GM19328 (cell line): ENCODE results near the gene AHRR.
"Not testable (repeated sequence)": the region's sequence is repeated elsewhere in the genome, so short reads cannot be mapped to it uniquely, and the experiment has no call there.

ENCODE experiments used
- ATAC-seq: cut with Tn5 transposase; IDR thresholded peaks from one replicate; pipeline ENCODE4 v1.9.1; 2021; ENCODE audit warnings: mild to moderate bottlenecking, moderate library complexity; ENCODE audit not compliant: unreplicated experiment

The AHRR gene

DNA sequence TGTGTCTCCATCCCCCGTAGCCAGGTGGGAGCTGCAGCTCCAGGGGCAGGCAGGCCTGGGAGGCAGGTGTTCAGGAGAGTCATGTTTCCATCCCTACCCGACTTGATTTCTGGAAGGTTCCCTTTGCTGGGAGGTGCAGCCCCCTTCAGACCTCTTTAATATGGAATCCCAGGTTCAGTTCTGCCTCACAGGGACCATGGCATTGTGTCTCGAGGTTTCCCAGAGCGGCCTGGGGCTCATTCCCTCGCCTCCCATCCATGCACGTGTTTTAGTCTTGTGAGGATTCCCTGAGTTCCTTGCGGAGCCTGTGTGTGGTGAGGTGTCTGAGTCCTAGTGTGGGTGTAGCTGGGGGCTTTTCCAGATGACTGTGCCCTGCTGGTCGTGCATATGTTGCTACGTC lies 16.5 kb upstream of the AHRR start:
- ATAC-seq = no peak

DNA sequence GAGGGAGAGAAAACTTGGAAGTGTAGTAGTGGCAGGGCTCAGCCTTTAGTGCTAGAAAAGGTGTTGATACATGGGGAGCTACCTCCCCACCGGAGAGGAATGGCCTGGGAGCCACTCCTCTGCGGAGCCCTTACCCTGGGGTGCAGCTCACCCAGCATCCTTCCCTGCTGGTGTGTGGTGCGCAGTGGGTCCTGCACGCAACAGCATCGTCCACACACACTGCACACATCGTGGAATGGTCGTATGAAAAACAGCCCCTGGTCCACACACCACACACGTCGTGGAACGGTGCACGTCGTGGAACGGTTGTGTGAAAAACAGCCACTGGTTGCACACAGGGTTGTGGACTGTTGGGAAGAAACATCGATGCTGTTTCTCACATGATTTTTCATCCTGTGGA lies 16.1 kb upstream of the AHRR start:
- ATAC-seq = no peak

- ATAC-seq = no peak
These were observed 15.3 kb upstream of the AHRR start for GRCh38 chr5:306011-306805.

- no peak for ATAC-seq
These were observed 14.2 kb upstream of the AHRR start for GRCh38 chr5:307306-307705.

DNA sequence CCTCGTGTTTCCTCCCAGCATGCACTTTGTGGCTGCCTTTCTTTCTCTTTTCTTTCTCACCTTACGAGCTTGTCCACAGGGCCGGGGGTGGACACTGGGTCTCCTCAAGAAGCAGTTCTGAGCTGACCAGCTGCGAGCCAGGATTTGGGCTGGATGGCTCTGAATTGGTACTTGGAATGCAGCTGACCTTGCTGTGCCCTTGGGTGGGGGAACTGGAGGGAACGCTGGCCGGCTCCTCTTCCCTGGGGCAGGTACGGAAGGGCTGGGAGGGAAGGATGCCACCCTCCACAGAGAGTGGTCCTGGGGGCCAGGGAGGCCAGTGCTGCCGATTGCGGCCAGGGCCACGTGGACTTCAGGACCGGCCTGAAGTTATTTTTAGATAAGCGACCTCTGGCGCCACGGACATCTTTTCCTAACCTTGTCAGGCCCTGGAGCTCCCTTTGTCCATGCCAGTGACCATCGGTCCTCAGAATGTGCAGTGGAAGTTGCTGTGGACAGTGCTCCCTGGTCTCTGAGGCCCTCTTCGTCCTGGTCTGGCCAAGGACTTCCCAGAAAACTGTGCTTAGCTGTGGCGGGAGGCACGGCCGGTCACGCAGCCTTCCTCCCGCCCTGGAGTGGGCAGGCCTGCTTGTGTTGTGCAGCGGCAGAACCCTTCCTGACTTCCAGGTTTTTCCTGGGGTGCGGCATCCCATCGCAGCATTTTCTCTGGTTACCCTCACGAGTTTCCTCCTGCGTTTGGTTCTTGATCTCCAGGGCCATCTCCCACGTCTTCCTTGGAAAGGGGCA lies 13.5 kb upstream of the AHRR start:
- no peak for ATAC-seq

DNA sequence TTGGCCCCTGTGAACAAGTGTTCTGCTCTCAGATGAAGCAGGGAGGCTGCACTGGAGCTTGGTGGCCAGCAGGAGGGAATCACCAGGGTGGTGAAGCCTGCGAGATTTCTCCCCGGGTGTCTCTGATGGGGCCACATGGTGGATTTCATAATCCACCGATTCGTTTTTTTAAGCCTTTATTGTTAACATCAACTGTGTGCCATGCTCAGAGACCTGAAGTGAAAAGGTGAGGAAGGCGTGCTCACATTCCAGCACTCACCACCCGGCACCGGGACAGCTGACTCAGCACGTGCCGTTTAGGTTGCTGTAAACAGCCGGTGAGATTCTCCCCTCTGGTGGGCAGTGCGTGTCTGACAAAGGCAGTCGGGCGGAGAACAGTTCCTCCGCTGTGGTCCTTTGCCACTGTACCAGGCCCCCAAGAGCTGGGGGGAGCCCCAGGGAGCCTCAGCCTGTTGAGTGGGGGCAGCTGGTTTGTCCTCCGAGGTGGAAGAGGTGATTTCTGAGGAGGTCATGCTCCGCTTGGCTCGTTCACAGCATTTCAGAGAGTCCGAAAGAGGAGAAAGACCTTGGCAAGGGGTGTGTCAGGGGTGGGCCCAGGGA lies 12.7 kb upstream of the AHRR start:
- ATAC-seq = no peak

DNA sequence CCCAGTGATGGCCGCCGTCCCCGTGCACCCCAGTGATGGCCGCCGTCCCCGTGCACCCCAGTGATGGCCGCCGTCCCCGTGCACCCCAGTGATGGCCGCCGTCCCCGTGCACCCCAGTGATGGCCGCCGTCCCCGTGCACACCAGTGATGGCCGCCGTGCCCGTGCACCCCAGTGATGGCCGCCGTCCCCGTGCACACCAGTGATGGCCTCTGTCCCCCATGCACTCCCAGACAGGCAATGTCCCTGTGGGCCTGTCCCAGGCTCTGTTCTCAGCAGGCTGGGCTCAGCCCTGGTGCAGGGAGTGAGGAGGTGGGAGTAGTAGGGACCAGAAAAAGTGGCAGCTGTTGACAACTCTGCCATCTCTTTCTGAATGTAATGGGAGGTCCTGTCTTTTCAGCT lies 11.7 kb upstream of the AHRR start:
- ATAC-seq = not testable (repeated sequence)

DNA sequence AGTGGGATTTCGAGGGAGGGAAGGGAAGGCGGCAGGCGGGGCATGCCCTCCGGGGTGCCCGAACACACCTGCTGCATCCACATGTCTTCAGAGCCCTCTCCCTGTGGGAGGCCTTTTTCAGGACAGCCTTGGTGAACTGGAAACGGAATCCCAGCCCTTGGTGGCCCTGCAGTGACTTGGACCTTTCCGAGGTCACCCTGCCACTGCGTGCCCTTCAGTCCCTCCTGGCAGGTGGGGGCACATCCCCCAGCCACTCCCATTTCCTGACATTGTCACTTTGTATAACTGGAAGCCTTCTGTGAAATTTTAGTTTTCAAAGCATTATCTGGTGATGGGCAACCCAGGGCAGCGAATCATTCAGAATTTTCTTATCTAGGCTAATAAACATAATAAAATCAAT lies 11.0 kb upstream of the AHRR start:
- no peak for ATAC-seq

DNA sequence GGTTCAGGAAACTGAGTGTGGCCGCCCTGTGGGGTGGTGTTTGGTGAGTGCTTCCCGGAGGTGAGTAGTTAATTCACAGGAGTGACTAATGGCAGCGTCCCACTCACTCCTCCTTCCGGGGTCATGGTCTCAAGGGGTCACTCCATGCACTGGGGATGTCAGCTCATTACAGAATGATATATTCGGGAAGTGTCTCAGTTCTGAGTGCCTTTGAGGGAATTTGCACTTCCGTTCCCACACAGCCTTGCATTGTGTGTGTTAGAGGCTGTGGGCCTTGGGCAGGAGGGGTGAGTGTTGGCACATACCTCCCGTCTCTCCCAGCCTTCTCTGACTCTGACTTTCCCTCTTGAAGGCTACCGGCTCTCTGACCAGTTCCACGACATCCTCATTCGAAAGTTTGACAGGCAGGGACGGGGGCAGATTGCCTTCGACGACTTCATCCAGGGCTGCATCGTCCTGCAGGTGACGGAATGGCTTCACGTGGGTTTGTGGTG lies 10.5 kb upstream of the AHRR start:
- ATAC-seq = no peak

- ATAC-seq = no peak
These were observed 9.6 kb upstream of the AHRR start for GRCh38 chr5:311963-312362.

- ATAC-seq = no peak
These were observed 8.7 kb upstream of the AHRR start for GRCh38 chr5:312845-313244.

GRCh38 chr5:313265-313664 lies 8.2 kb upstream of the AHRR start:
- ATAC-seq = no peak

GRCh38 chr5:313806-314376 lies 7.6 kb upstream of the AHRR start:
- ATAC-seq = no peak

GRCh38 chr5:314676-315487 lies 6.6 kb upstream of the AHRR start:
- ATAC-seq = no peak

- ATAC-seq = no peak
These were observed 5.9 kb upstream of the AHRR start for GRCh38 chr5:315488-316209.

DNA sequence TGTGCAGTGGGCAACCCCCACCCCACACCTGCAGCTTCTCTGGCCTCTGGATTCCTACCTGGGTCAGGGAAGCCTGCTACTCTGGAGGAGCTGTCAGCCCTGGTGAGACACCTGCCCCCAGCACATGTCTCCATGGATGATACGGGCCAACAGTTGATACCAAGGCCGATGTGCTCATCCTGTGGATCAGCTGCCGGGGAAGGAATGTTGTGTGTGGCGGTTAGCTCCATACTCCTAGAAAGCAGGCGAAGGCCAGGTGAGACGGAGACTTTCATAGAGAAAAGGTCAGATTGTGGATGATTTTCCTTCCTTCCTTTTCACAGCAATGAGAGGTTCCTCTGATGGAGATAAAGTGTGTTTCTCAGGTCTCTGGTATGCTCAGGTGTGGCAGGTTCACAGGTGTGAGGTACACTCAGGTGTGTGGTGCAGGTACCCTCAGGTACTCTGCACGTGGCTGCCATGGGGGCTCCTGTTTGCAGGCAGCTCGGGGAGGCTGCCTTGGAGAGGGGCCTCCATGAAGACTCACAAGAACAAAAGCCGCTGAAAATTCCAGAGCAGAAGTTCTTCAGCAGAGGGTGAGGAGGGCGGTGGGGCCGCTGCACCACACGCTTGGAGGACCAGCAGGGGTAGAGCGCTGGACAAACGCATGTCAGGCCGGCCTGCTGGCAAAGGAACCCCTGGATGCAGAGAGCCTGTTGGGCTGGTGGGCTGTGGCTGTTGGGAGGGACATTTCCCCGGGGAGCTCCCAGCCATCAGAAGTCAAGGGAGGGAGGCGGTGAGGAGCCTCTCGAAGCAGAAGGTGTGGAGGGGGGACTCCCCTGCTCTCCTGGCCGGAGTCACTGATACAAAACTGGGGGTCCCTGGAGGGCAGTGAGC lies 5.1 kb upstream of the AHRR start:
- ATAC-seq = peak; percentile 9

- peak; percentile 68 for ATAC-seq
These were observed 4.3 kb upstream of the AHRR start for GRCh38 chr5:317086-317811.

DNA sequence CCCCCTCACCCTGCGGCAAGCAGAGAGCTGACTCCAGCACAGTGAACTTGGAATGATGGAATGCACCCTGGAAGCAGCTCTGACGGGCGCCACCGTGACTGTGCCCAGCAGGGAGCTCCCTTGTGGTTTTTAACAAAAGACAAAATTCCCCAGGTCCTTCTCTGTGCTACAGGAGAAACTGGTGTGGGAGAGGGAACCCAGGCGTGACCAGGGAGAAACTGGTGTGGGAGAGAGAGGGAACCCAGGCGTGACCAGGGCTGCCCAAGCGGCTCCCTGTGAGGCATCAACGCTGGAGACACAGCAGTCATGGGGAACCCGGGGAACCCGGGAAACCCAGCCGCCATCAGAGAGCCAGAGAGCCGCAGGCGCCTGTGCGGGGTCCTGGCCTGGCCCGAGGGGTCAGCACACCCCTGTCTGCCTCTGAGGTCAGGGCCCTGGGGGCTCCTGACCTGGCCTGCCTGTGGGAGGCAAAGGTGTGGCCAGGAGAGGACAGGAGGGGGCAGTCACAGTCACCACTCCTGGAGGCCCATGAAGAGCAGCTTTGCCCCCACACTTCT lies 3.1 kb upstream of the AHRR start:
- ATAC-seq = no peak
